Non-pigmented ciliary epithelial cell (primary cell): ENCODE measurements around the gene SMPD3.

ENCODE experiments used
- DNase-seq: peaks from one replicate; pipeline ENCODE4 v3.0.0-alpha.2; 2010; ENCODE audit warnings: low read depth

The SMPD3 gene

GRCh38 chr16:68472581-68472980 lies 24.3 kb upstream of the SMPD3 start:
- DNase-seq: no peak

- no peak for DNase-seq
These were observed 22.3 kb upstream of the SMPD3 start for GRCh38 chr16:68470461-68471150.

GRCh38 chr16:68469796-68470460 lies 21.6 kb upstream of the SMPD3 start:
- DNase-seq: no peak

GRCh38 chr16:68468842-68469241 lies 20.5 kb upstream of the SMPD3 start:
- no peak for DNase-seq

GRCh38 chr16:68466174-68466573 lies 17.9 kb upstream of the SMPD3 start:
- no peak for DNase-seq

GRCh38 chr16:68463904-68464303 lies 15.6 kb upstream of the SMPD3 start:
- DNase-seq: no peak

- DNase-seq: no peak
These were observed 11.8 kb upstream of the SMPD3 start for GRCh38 chr16:68460067-68460466.

GRCh38 chr16:68459457-68459856 lies 11.1 kb upstream of the SMPD3 start:
- no peak for DNase-seq

- DNase-seq: no peak
These were observed 10.2 kb upstream of the SMPD3 start for GRCh38 chr16:68458551-68458950.

GRCh38 chr16:68458101-68458500 lies 9.8 kb upstream of the SMPD3 start:
- DNase-seq: no peak

GRCh38 chr16:68455631-68456030 lies 7.3 kb upstream of the SMPD3 start:
- DNase-seq: no peak

- no peak for DNase-seq
These were observed 6.7 kb upstream of the SMPD3 start for GRCh38 chr16:68454920-68455435.

GRCh38 chr16:68453816-68454215 lies 5.5 kb upstream of the SMPD3 start:
- no peak for DNase-seq

- DNase-seq: no peak
These were observed 3.9 kb upstream of the SMPD3 start for GRCh38 chr16:68452176-68452575.

- no peak for DNase-seq
These were observed 3.4 kb upstream of the SMPD3 start for GRCh38 chr16:68451676-68452075.

- DNase-seq: no peak
These were observed 2.5 kb upstream of the SMPD3 start for GRCh38 chr16:68450741-68451255.

GRCh38 chr16:68447653-68448359 lies 502 bp downstream of the SMPD3 start:
- no peak for DNase-seq

GRCh38 chr16:68446681-68447652 lies 1.3 kb downstream of the SMPD3 start:
- no peak for DNase-seq

GRCh38 chr16:68445458-68445857 lies 2.9 kb downstream of the SMPD3 start:
- DNase-seq: no peak

- DNase-seq: no peak
These were observed 4.2 kb downstream of the SMPD3 start for GRCh38 chr16:68444056-68444657.

- DNase-seq: no peak
These were observed 11.7 kb downstream of the SMPD3 start for GRCh38 chr16:68436581-68436980.
